Measurements from ENCODE around the gene DSTN.

DSTN gene

GRCh38 chr20:17640146-17640874, 70.4 kb downstream of the DSTN start:
- no peak for DNase-seq

GRCh38 chr20:17640875-17641378, 71.1 kb downstream of the DSTN start:
- no peak for DNase-seq

- no peak for DNase-seq
Measured at GRCh38 chr20:17641520-17641964, 71.7 kb downstream of the DSTN start.

- no peak for DNase-seq
Measured at GRCh38 chr20:17641993-17642392, 72.1 kb downstream of the DSTN start.

- no peak for DNase-seq
Measured at GRCh38 chr20:17642404-17643269, 72.8 kb downstream of the DSTN start.

GRCh38 chr20:17643531-17644188, 73.8 kb downstream of the DSTN start:
- DNase-seq = no peak

GRCh38 chr20:17644451-17644850, 74.6 kb downstream of the DSTN start:
- DNase-seq = no peak

GRCh38 chr20:17645010-17645409, 75.1 kb downstream of the DSTN start:
- no peak for DNase-seq

- DNase-seq = no peak
Measured at GRCh38 chr20:17645546-17646208, 75.8 kb downstream of the DSTN start.

GRCh38 chr20:17646209-17646960, 76.5 kb downstream of the DSTN start:
- peak; percentile 26 to 69 (median 40) for DNase-seq

GRCh38 chr20:17646961-17647301, 77.1 kb downstream of the DSTN start:
- no peak for DNase-seq

- DNase-seq = no peak
Measured at GRCh38 chr20:17647391-17648314, 77.8 kb downstream of the DSTN start.

GRCh38 chr20:17648315-17648646, 78.4 kb downstream of the DSTN start:
- DNase-seq = no peak

GRCh38 chr20:17648791-17649730, 79.2 kb downstream of the DSTN start:
- peak; percentile 55 to 76 (median 63) for DNase-seq

- no peak for DNase-seq
Measured at GRCh38 chr20:17650301-17651128, 80.6 kb downstream of the DSTN start.

GRCh38 chr20:17651129-17651759, 81.4 kb downstream of the DSTN start:
- no peak for DNase-seq

- no peak for DNase-seq
Measured at GRCh38 chr20:17651760-17652388, 82.0 kb downstream of the DSTN start.

- no peak for DNase-seq
Measured at GRCh38 chr20:17652411-17652810, 82.5 kb downstream of the DSTN start.

Data from NCI-H1417 (cell line).